MCF 10A (cell line): ENCODE results near the gene CXCL8. TPM values are rescaled to one million over a fixed set of nuclear protein-coding genes. Genes with fewer than 3 reads are reported as not detected.
A peak's percentile ranks its signal among the peaks of the same experiment; 100 is the strongest.

Source experiments
- BruUV-seq: library from RNA; stranded (reverse); fragments of 400-500 nt; replicated peaks from 2 replicates; lab custom pipeline; 2021; lab: Mats Ljungman, UMichigan
- CTCF ChIA-PET: fragments of 300-600 bp; sonication (Branson Sonifier 250); formaldehyde crosslinking; extraction: SDS; loops from one replicate; lab custom pipeline; 2021; ENCODE audit warnings: antibody characterized with exemption, inconsistent platforms; lab: Yijun Ruan, JAX
- POLR2A ChIA-PET: fragments of 300-600, 350-650 bp; sonication (Branson Sonifier 250); formaldehyde crosslinking; extraction: SDS; loops from one replicate; lab custom pipeline; 2020; ENCODE audit warnings: antibody characterized with exemption, inconsistent platforms; lab: Yijun Ruan, JAX
- DNase-seq: peaks from one replicate; pipeline ENCODE4 v3.0.0-alpha.2; 2018; ENCODE audit not compliant: unreplicated experiment
- H3K27ac Mint-ChIP-seq: one replicate; pipeline ENCODE4 v1.8.0; 2022; ENCODE audit warnings: mild to moderate bottlenecking, low read depth, mixed read lengths; ENCODE audit not compliant: unreplicated experiment
- H3K27me3 Mint-ChIP-seq: one replicate; pipeline ENCODE4 v1.8.0; 2022; ENCODE audit warnings: mixed read lengths; ENCODE audit not compliant: insufficient read depth, unreplicated experiment
- H3K36me3 Mint-ChIP-seq: one replicate; pipeline ENCODE4 v1.8.0; 2022; ENCODE audit warnings: mild to moderate bottlenecking, moderate library complexity, mixed read lengths; ENCODE audit not compliant: insufficient read depth, unreplicated experiment
- H3K4me1 Mint-ChIP-seq: one replicate; pipeline ENCODE4 v1.8.0; 2022; ENCODE audit warnings: mixed read lengths; ENCODE audit not compliant: insufficient read depth, unreplicated experiment
- H3K4me3 Mint-ChIP-seq: one replicate; pipeline ENCODE4 v1.8.0; 2022; ENCODE audit warnings: mild to moderate bottlenecking, moderate library complexity, mixed read lengths; ENCODE audit not compliant: unreplicated experiment
- H3K9me3 Mint-ChIP-seq: one replicate; pipeline ENCODE4 v1.8.0; 2022; ENCODE audit warnings: mixed read lengths; ENCODE audit not compliant: unreplicated experiment
- CTCF ChIP-seq: fragments of 200-600 bp; IDR thresholded peaks from one replicate; pipeline ENCODE4 v1.8.0; 2022; ENCODE audit warnings: antibody characterized with exemption, mild to moderate bottlenecking; ENCODE audit not compliant: unreplicated experiment
- intact Hi-C: fragments of 100-400 bp; cut with micrococcal nuclease; formaldehyde crosslinking; loops from 2 replicates; pipeline ENCODE4 v1.14.1; 2022
- total RNA-seq: library from RNA; stranded (reverse); gene quantifications from 2 replicates; pipeline ENCODE4 v1.2.3, GENCODE V29; 2022

Gene CXCL8
- total RNA-seq, 1 experiment from 2014 or later: 36.2 TPM

GRCh38 chr4:73732759-73733431, 7.5 kb upstream of the CXCL8 start:
- BruUV-seq: no TSS peak
- Mint-ChIP-seq H3K27me3 (no peaks in the 10 kb centered on the region), H3K4me1 (peaks cover 23% of the 10 kb centered on the region), H3K9me3 (peaks cover 2% of the 10 kb centered on the region), H3K4me3 (no peak overlapping the region), H3K27ac (no peak overlapping the region), H3K36me3 (no peaks in the 10 kb centered on the region)
- ChIA-PET CTCF (no interaction called here), POLR2A (no interaction called here)
- no peak for TF ChIP-seq CTCF
- intact Hi-C loops: no loop called here
- DNase-seq: no peak

DNA sequence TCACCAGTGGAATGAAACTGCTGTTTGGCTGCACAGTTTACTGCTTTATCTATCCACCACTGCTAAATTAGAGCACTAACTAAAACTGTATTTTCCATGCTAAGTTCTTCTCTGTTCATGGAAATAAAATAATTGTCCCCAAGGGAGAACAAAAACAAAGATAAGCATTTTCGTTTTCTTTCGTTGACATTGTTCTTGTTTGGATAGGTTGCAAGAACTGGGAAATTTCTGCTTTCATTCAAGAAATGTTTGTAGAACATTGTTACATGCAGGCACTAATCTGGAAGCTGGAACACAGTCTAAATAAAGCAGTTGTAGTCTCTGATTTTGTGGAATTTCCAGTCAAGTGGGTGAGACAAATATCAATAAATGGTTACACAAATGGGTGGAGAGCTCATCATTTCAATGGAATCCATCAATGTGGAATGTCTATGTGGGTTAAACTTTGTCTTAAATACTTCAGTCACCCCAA, 5.8 kb upstream of the CXCL8 start:
- H3K4me3 Mint-ChIP-seq: no peak overlapping the region

GRCh38 chr4:73735231-73735630, 5.1 kb upstream of the CXCL8 start:
- no TSS peak for BruUV-seq
- intact Hi-C loops: no loop called here
- Mint-ChIP-seq H3K27ac (no peak overlapping the region), H3K4me3 (no peak overlapping the region), H3K27me3 (no peaks in the 10 kb centered on the region), H3K4me1 (peaks cover 19% of the 10 kb centered on the region), H3K9me3 (peaks cover 7% of the 10 kb centered on the region), H3K36me3 (no peaks in the 10 kb centered on the region)
- ChIA-PET CTCF (interaction anchor here (0.6 to 1.0 kb wide), 5 partner anchors 107 to 670 kb away, joined by 3 to 7 read pairs (median 5); no protein-coding TSS in a partner anchor), POLR2A (no interaction called here)
- TF ChIP-seq CTCF: no peak
- no peak for DNase-seq

More for the DNA sequence above, 5.8 kb upstream of the CXCL8 start:
- no peak for TF ChIP-seq CTCF
- no peak for DNase-seq
- POLR2A ChIA-PET: no interaction called here
- Mint-ChIP-seq H3K36me3 (no peaks in the 10 kb centered on the region), H3K27ac (no peak overlapping the region), H3K4me1 (peaks cover 16% of the 10 kb centered on the region), H3K9me3 (peaks cover 7% of the 10 kb centered on the region), H3K27me3 (no peaks in the 10 kb centered on the region)
- CTCF ChIA-PET: interaction anchor here (0.6 to 1.0 kb wide), 3 partner anchors 130 to 670 kb away, joined by 3 to 7 read pairs (median 5); no protein-coding TSS in a partner anchor
- intact Hi-C loops: no loop called here
- BruUV-seq: no TSS peak

GRCh38 chr4:73741031-73741749, 821 bp downstream of the CXCL8 start:
- peaks cover 20% of the 10 kb centered on the region for H3K36me3 Mint-ChIP-seq
- DNase-seq: no peak
- intact Hi-C loops: no loop called here
- H3K27ac Mint-ChIP-seq: peak overlapping the region; percentile 35
- ChIA-PET POLR2A (interaction anchor here (0.6 to 2.0 kb wide), 8 partner anchors 8 to 373 kb away, joined by 3 to 8 read pairs (median 4); no protein-coding TSS in a partner anchor), CTCF (interaction anchor here (1.0 to 2.4 kb wide), 2 partner anchors 12 to 18 kb away, joined by 4 to 10 read pairs; no protein-coding TSS in a partner anchor)
- no peak for TF ChIP-seq CTCF
- H3K4me3 Mint-ChIP-seq: peak overlapping the region; percentile 70
- H3K9me3 Mint-ChIP-seq: peaks cover 14% of the 10 kb centered on the region
- BruUV-seq: no TSS peak
- peaks cover 18% of the 10 kb centered on the region for H3K4me1 Mint-ChIP-seq
- H3K27me3 Mint-ChIP-seq: no peaks in the 10 kb centered on the region
